Keratinocyte (primary cell): ENCODE data around the gene PTGDS. TPM values are rescaled to one million over a fixed set of nuclear protein-coding genes. Genes with fewer than 3 reads are reported as not detected.

Source experiments
- DNase-seq: peaks from one replicate; pipeline ENCODE4 v3.0.0-alpha.2; 2011; ENCODE audit warnings: low read depth, missing footprints, low spot score
- FAIRE-seq: peaks from 2 replicates; lab custom pipeline; 2011; peaks lifted over from hg19 to GRCh38; lab: Jason Lieb, UNC
- H2AFZ ChIP-seq: 2 replicates; pipeline ENCODE4 v1.6.0; 2012; ENCODE audit warnings: low read length, control low read depth, inconsistent platforms; ENCODE audit not compliant: control insufficient read depth
- H3K27ac ChIP-seq: 2 replicates; pipeline ENCODE4 v1.5.1; 2011; ENCODE audit warnings: low read length; ENCODE audit not compliant: control insufficient read depth, insufficient read depth
- H3K27me3 ChIP-seq: 3 replicates; pipeline ENCODE4 v1.6.0; 2011; ENCODE audit warnings: low read length; ENCODE audit not compliant: control insufficient read depth, insufficient read depth; ENCODE audit errors: extremely low read depth
- H3K36me3 ChIP-seq, 2 experiments: 2 replicates in 1 of 2; 3 replicates in 1 of 2; pipeline ENCODE4 v1.5.1; 2011; ENCODE audit warnings: low read length in 2 of 2, mild to moderate bottlenecking in 1 of 2; ENCODE audit not compliant: control insufficient read depth in 2 of 2, insufficient read depth in 2 of 2; ENCODE audit errors: extremely low read depth in 1 of 2
- H3K4me1 ChIP-seq: 3 replicates; pipeline ENCODE4 v1.5.1; 2011; ENCODE audit warnings: low read length; ENCODE audit not compliant: control insufficient read depth, insufficient read depth; ENCODE audit errors: extremely low read depth
- H3K4me2 ChIP-seq: 3 replicates; pipeline ENCODE4 v1.6.0; 2011; ENCODE audit warnings: low read depth, low read length; ENCODE audit not compliant: control insufficient read depth, insufficient read depth; ENCODE audit errors: extremely low read depth
- H3K4me3 ChIP-seq, 3 experiments: fragments of 200-600 bp in 1 of 3; sonication (generic) in 1 of 3; 2 replicates in 2 of 3; 3 replicates in 1 of 3; pipeline ENCODE4 v1.5.1; 2011 to 2016; ENCODE audit warnings: low read length in 3 of 3, mild to moderate bottlenecking in 3 of 3, control low read depth in 2 of 3, inconsistent platforms in 1 of 3, low read depth in 1 of 3, mixed read lengths in 1 of 3, mixed run types in 1 of 3, moderate library complexity in 1 of 3; ENCODE audit not compliant: control insufficient read depth in 2 of 3, insufficient read depth in 2 of 3; ENCODE audit errors: extremely low read depth in 1 of 3
- H3K79me2 ChIP-seq: 2 replicates; pipeline ENCODE4 v1.6.0; 2012; ENCODE audit warnings: low read length; ENCODE audit not compliant: control insufficient read depth, insufficient read depth
- H3K9ac ChIP-seq: 3 replicates; pipeline ENCODE4 v1.6.0; 2011; ENCODE audit warnings: low read length; ENCODE audit not compliant: control insufficient read depth, insufficient read depth; ENCODE audit errors: extremely low read depth
- H3K9me1 ChIP-seq: 3 replicates; pipeline ENCODE4 v1.6.0; 2011; ENCODE audit warnings: low read length; ENCODE audit not compliant: control insufficient read depth, insufficient read depth; ENCODE audit errors: extremely low read depth
- H3K9me3 ChIP-seq: 2 replicates; pipeline ENCODE4 v1.5.1; 2012; ENCODE audit warnings: low read depth, low read length; ENCODE audit not compliant: control insufficient read depth
- H4K20me1 ChIP-seq: 3 replicates; pipeline ENCODE4 v1.6.0; 2011; ENCODE audit warnings: low read length; ENCODE audit not compliant: control insufficient read depth, insufficient read depth; ENCODE audit errors: extremely low read depth
- CTCF ChIP-seq, 3 experiments: IDR thresholded peaks in 1 of 3; conservative IDR thresholded peaks in 1 of 3; optimal IDR thresholded peaks in 1 of 3; 2 replicates in 2 of 3; 3 replicates in 1 of 3; pipeline versions ENCODE3 to v1.5.1; 2011; ENCODE audit warnings: low read length in 3 of 3, mild to moderate bottlenecking in 3 of 3, moderate library complexity in 2 of 3, control low read depth in 1 of 3, inconsistent platforms in 1 of 3; ENCODE audit not compliant: insufficient read depth in 2 of 3; ENCODE audit errors: extremely low read depth in 1 of 3
- EZH2 ChIP-seq: IDR thresholded peaks from one replicate; pipeline ENCODE4 v1.6.1; 2012; ENCODE audit warnings: inconsistent platforms, mild to moderate bottlenecking, low read length, moderate library complexity
- dilution Hi-C: fragments of 300-500 bp; cut with MboI; formaldehyde crosslinking; loops from one replicate; pipeline ENCODE4 v1.7.0; 2020; ENCODE audit warnings: low sequenced_read_pairs; ENCODE audit not compliant: extremely low pct_ligation_motif_present
- polyA plus RNA-seq, 5 experiments: library from polyadenylated mRNA; depleted of rRNA in 3 of 5; stranded (reverse) in 3 of 5; stranded (forward) in 1 of 5; unstranded in 1 of 5; fragments of >200 nt; gene quantifications; 1 replicate in 1 of 5; 2 replicates in 3 of 5; 3 replicates in 1 of 5; pipeline versions ENCODE4 v1.2.1 to v1.2.3, GENCODE V29; 2011 to 2012; ENCODE audit warnings: missing spikeins in 2 of 5, low read depth in 1 of 5, low replicate concordance in 1 of 5

Gene PTGDS
- polyA plus RNA-seq, 1 donor (not counting 4 experiments of a cell fraction or from before 2014, with no cell fraction given) = not detected

DNA sequence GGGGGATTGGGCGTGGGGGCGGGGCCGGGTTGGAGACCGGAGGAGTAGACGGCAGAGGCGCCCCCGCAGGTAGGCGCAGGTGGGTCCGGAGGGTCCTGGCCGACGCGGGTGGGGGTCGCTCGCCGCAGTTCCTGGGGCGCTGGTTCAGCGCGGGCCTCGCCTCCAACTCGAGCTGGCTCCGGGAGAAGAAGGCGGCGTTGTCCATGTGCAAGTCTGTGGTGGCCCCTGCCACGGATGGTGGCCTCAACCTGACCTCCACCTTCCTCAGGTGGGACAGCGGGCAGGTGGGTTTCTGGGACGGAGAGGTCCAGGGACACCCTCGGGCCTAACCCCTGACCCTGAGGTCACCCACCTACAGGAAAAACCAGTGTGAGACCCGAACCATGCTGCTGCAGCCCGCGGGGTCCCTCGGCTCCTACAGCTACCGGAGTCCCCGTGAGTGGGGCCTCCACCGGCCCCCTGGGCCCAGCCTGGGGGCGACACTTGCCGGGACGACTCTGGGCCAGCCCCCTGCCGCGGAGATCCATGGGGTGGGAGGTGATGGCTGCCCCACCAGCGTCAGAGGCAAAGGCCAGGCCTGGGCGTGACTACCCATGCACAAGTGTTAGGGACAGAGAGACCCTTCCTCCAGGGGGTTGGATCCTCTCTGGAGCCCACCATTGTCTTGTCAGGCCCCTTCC lies 1.7 kb downstream of the PTGDS start:
- Histone ChIP-seq H4K20me1 (no peaks in the 10 kb centered on the region), H3K4me2 (no peak overlapping the region), H3K9ac (no peak overlapping the region), H2AFZ (no peak overlapping the region), H3K36me3 (no peaks in the 10 kb centered on the region), H3K9me1 (no peaks in the 10 kb centered on the region), H3K79me2 (no peaks in the 10 kb centered on the region), H3K27ac (no peak overlapping the region), H3K9me3 (no peaks in the 10 kb centered on the region), H3K27me3 (peaks cover 6% of the 10 kb centered on the region), H3K4me1 (peaks cover 8% of the 10 kb centered on the region), H3K4me3 (no peak overlapping the region)
- DNase-seq (no peak), FAIRE-seq (no peak)
- no peak for TF ChIP-seq CTCF (optimal IDR thresholded peaks at IDR 0.05 in 1 of 3, IDR thresholded peaks at IDR 0.05 in 1 of 3, conservative IDR thresholded peaks at IDR 0.05 in 1 of 3; ENCODE audit: extremely low read depth in 1 of 3, insufficient read depth in 2 of 3, low read length in 3 of 3)
- no peak for TF ChIP-seq EZH2
- dilution Hi-C loops = no loop called here

- H3K27ac ChIP-seq = no peak overlapping the region
- H3K27me3 ChIP-seq = peaks cover 16% of the 10 kb centered on the region
- H3K4me1 ChIP-seq = peaks cover 6% of the 10 kb centered on the region
- dilution Hi-C loops = no loop called here
- no peaks in the 10 kb centered on the region for H3K9me3 ChIP-seq
- H3K79me2 ChIP-seq = no peaks in the 10 kb centered on the region
- no peak for DNase-seq
- H4K20me1 ChIP-seq = no peaks in the 10 kb centered on the region
- no peaks in the 10 kb centered on the region for H3K36me3 ChIP-seq
- H3K4me2 ChIP-seq = no peak overlapping the region
- FAIRE-seq = no peak
- no peak overlapping the region for H2AFZ ChIP-seq
- no peak overlapping the region for H3K9ac ChIP-seq
- no peaks in the 10 kb centered on the region for H3K9me1 ChIP-seq
- no peak overlapping the region for H3K4me3 ChIP-seq
- no peak for TF ChIP-seq CTCF (optimal IDR thresholded peaks at IDR 0.05 in 1 of 3, IDR thresholded peaks at IDR 0.05 in 1 of 3, conservative IDR thresholded peaks at IDR 0.05 in 1 of 3; ENCODE audit: extremely low read depth in 1 of 3, insufficient read depth in 2 of 3, low read length in 3 of 3)
Measured at GRCh38 chr9:136979769-136980587, 2.7 kb downstream of the PTGDS start.
